Skeletal muscle satellite cell (primary cell): ENCODE results near the gene CLMP.
"Not testable (repeated sequence)": the region's sequence is repeated elsewhere in the genome, so short reads cannot be mapped to it uniquely, and the experiment has no call there.

Source experiments
- H3K27me3 ChIP-seq: 2 replicates; pipeline ENCODE4 v1.7.0; 2013; ENCODE audit warnings: low read length; ENCODE audit not compliant: control insufficient read depth, insufficient read depth
- H3K36me3 ChIP-seq: 2 replicates; pipeline ENCODE4 v1.7.0; 2013; ENCODE audit warnings: mild to moderate bottlenecking, control low read depth, low read length; ENCODE audit not compliant: insufficient read depth
- H3K4me1 ChIP-seq: 2 replicates; pipeline ENCODE4 v1.7.0; 2013; ENCODE audit warnings: low read length; ENCODE audit not compliant: control insufficient read depth, insufficient read depth
- H3K4me2 ChIP-seq: 2 replicates; pipeline ENCODE4 v1.7.0; 2013; ENCODE audit warnings: mild to moderate bottlenecking, low read length
- H3K4me3 ChIP-seq: 2 replicates; pipeline ENCODE4 v1.7.0; 2013; ENCODE audit warnings: low read length
- H3K9ac ChIP-seq: 2 replicates; pipeline ENCODE4 v1.7.0; 2013; ENCODE audit warnings: mild to moderate bottlenecking, low read depth, low read length, moderate library complexity
- H3K9me3 ChIP-seq: replicated peaks from 2 replicates; pipeline ENCODE4 v1.7.0; 2013; ENCODE audit warnings: mild to moderate bottlenecking, control low read depth, low read length

Gene CLMP

GRCh38 chr11:123088896-123089295 is 106.2 kb downstream of the CLMP start:
- H3K9me3 ChIP-seq, H3K4me3 ChIP-seq, H3K9ac ChIP-seq, H3K4me2 ChIP-seq, H3K27me3 ChIP-seq: not testable (repeated sequence)
- H3K4me1 ChIP-seq = peaks cover 15% of the 10 kb centered on the region
- peaks cover 39% of the 10 kb centered on the region for H3K36me3 ChIP-seq

GRCh38 chr11:123087657-123088056 is 107.4 kb downstream of the CLMP start:
- peaks cover 25% of the 10 kb centered on the region for H3K4me1 ChIP-seq
- not testable (repeated sequence) for H3K4me2 ChIP-seq, H3K4me3 ChIP-seq, H3K9me3 ChIP-seq, H3K27me3 ChIP-seq, H3K9ac ChIP-seq
- peaks cover 47% of the 10 kb centered on the region for H3K36me3 ChIP-seq

DNA sequence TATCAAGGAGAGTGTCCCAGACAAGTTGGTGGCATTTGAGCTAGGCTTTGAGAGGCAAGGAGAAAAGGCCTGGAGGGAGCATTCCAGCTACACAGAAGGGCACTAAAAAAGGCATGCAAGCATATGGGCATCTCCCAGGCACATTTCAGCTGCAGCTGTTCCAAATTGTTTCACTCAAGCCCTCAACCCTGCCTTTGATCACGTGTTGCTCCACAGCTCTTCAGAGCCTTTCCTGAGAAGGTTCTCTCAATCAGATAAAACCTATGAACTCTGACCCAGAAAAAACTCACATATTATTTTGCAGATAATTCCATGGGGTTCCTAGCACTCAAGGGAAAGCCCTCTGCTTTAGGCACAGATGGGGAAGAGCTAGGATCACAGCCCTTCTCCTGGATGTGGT is 108.7 kb downstream of the CLMP start:
- H3K9ac ChIP-seq = no peak overlapping the region
- H3K4me1 ChIP-seq = peaks cover 25% of the 10 kb centered on the region

GRCh38 chr11:123085497-123085896 is 109.6 kb downstream of the CLMP start:
- Histone ChIP-seq H3K36me3 (peaks cover 49% of the 10 kb centered on the region), H3K4me3 (no peak overlapping the region), H3K4me1 (peaks cover 25% of the 10 kb centered on the region), H3K9me3 (no peaks in the 10 kb centered on the region), H3K27me3 (no peaks in the 10 kb centered on the region), H3K4me2 (no peak overlapping the region), H3K9ac (no peak overlapping the region)

More for the DNA sequence above, 108.7 kb downstream of the CLMP start:
- Histone ChIP-seq H3K9me3 (no peaks in the 10 kb centered on the region), H3K27me3 (no peaks in the 10 kb centered on the region), H3K4me3 (no peak overlapping the region), H3K36me3 (peaks cover 49% of the 10 kb centered on the region), H3K4me2 (no peak overlapping the region)

- Histone ChIP-seq H3K4me2 (no peak overlapping the region), H3K27me3 (no peaks in the 10 kb centered on the region), H3K36me3 (peaks cover 55% of the 10 kb centered on the region), H3K4me3 (no peak overlapping the region), H3K4me1 (peaks cover 25% of the 10 kb centered on the region), H3K9me3 (no peaks in the 10 kb centered on the region), H3K9ac (no peak overlapping the region)
Measured at GRCh38 chr11:123084454-123084853, 110.6 kb downstream of the CLMP start.

DNA sequence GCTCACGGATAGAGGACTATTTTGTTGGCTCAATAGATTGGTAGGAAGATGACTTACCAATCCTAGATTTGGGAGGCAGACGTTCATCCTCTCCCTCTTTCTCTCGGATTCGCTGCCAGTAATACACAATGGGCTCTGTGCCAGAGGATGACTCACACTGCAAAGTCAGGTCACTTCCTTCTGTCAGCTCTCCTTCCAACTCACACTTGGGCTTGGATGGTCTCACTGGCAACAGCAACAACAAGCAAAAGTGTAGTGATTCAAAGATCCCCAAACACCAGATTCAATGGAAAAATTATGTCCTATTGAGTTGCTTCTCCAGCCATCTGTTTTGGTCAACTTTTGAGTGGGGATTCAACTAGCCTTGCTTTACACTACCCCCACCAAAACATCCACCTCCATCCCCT is 111.4 kb downstream of the CLMP start:
- Histone ChIP-seq H3K4me1 (peaks cover 25% of the 10 kb centered on the region), H3K4me3 (no peak overlapping the region), H3K36me3 (peaks cover 58% of the 10 kb centered on the region), H3K27me3 (no peaks in the 10 kb centered on the region), H3K9me3 (no peaks in the 10 kb centered on the region), H3K4me2 (peak overlapping the region; percentile 8), H3K9ac (peak overlapping the region; percentile 11)

- no peaks in the 10 kb centered on the region for H3K9me3 ChIP-seq
- H3K4me3 ChIP-seq = no peak overlapping the region
- no peak overlapping the region for H3K9ac ChIP-seq
- H3K4me2 ChIP-seq = no peak overlapping the region
- H3K27me3 ChIP-seq = no peaks in the 10 kb centered on the region
- H3K36me3 ChIP-seq = peaks cover 59% of the 10 kb centered on the region
- peaks cover 25% of the 10 kb centered on the region for H3K4me1 ChIP-seq
Measured at GRCh38 chr11:123082977-123083376, 112.1 kb downstream of the CLMP start.

- Histone ChIP-seq H3K36me3 (peaks cover 74% of the 10 kb centered on the region), H3K9me3 (no peaks in the 10 kb centered on the region), H3K4me2 (no peak overlapping the region), H3K4me1 (peaks cover 17% of the 10 kb centered on the region), H3K27me3 (no peaks in the 10 kb centered on the region), H3K9ac (no peak overlapping the region), H3K4me3 (no peak overlapping the region)
Measured at GRCh38 chr11:123080015-123080414, 115.0 kb downstream of the CLMP start.

- H3K9me3 ChIP-seq = no peaks in the 10 kb centered on the region
- H3K4me2 ChIP-seq = no peak overlapping the region
- H3K27me3 ChIP-seq = no peaks in the 10 kb centered on the region
- H3K4me3 ChIP-seq = no peak overlapping the region
- H3K9ac ChIP-seq = no peak overlapping the region
- peaks cover 70% of the 10 kb centered on the region for H3K36me3 ChIP-seq
- no peaks in the 10 kb centered on the region for H3K4me1 ChIP-seq
Measured at GRCh38 chr11:123076484-123076883, 118.6 kb downstream of the CLMP start.

DNA sequence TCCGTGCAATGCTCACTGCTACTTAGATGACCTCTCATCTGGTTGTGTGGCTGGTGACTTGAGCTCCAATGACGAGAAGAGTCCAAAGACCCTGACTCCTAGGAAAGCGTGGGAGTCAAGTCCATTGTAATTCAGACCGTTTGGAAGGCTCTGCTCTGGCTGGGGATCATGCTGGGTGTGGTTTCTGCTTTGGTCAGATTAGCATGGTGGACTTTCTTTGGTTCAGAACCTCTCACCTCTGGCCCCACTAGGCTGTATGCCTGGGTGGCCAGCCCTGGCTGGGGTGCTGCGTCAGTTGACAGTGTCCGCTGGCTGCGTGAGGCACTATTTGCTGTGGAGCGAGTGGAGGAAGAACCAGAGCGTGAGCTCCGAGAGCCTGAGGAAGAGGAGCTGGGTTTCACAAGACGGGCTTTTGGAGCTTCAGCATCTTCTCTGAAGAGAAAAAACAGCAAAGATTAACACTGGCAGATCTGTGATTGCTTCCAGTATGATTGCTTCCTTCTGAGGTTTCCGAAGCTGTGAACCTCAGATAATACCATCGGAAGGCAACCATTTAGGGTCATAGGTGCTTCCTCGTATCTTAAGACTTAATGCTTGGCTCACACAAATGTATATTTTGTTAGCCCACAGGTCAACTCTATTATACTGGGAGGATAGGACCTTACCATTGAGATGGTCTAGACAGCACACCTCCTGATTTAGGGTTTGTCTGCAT is 121.5 kb downstream of the CLMP start:
- Histone ChIP-seq H3K4me2 (no peak overlapping the region), H3K4me1 (no peaks in the 10 kb centered on the region), H3K36me3 (peaks cover 79% of the 10 kb centered on the region), H3K27me3 (no peaks in the 10 kb centered on the region), H3K9ac (no peak overlapping the region), H3K4me3 (no peak overlapping the region), H3K9me3 (no peaks in the 10 kb centered on the region)

GRCh38 chr11:123072762-123073161 is 122.3 kb downstream of the CLMP start:
- Histone ChIP-seq H3K27me3 (no peaks in the 10 kb centered on the region), H3K4me2 (no peak overlapping the region), H3K9ac (no peak overlapping the region), H3K9me3 (no peaks in the 10 kb centered on the region), H3K36me3 (peaks cover 74% of the 10 kb centered on the region), H3K4me1 (no peaks in the 10 kb centered on the region), H3K4me3 (no peak overlapping the region)

DNA sequence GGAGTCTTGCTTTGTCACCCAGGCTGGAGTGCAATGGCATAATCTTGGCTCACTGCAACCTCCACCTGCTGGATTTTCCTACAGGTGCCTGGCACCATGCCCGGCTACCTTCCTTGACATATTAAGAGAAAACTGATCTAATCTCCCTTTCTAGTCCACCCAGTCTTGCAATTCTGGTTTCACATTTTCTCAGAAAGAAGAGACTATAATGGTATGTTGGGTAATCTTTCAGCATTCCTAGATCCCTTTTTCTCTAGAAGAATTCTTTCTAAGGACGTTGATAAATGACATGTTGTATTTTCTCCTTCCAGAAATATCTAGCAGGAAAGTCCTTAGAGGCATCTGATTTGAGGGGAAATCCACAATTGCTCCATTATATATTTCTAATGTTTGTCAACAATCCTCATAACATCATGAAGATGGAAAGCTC is 122.7 kb downstream of the CLMP start:
- Histone ChIP-seq H3K27me3 (no peaks in the 10 kb centered on the region), H3K36me3 (peaks cover 69% of the 10 kb centered on the region), H3K4me1 (no peaks in the 10 kb centered on the region), H3K4me3 (no peak overlapping the region), H3K9me3 (no peaks in the 10 kb centered on the region), H3K9ac (no peak overlapping the region), H3K4me2 (no peak overlapping the region)
